GM18502 (cell line): ENCODE measurements around the gene DYNC1H1.

ENCODE experiments used
- ATAC-seq: cut with Tn5 transposase; IDR thresholded peaks from one replicate; pipeline ENCODE4 v1.9.1; 2021; ENCODE audit warnings: mild to moderate bottlenecking; ENCODE audit not compliant: unreplicated experiment, poor library complexity

Gene DYNC1H1

DNA sequence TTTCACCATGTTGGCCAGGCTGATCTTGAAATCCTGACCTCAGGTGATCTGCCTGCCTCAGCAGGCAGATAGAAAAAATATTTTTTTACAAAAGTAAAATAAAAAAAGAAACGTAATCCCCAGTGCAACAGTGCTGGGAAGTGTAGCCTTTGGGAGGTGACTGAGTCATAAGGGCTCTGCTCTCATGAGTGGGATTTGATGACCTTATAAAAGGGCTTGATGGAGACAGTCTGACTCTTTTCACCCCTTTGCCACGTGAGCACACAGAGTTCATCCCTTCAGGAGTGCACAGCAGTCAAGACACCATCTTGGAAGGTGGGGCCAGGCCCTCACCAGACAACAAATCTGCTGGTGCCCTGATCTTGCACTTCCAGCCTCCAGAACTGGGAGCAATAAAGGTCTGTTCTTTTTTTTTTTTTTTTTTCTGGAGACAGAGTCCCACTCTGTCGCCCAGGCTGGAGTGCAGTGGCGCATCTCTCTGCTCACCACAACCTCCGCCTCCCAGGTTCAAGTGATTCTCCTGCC lies 24.7 kb upstream of the DYNC1H1 start:
- no peak for ATAC-seq

- no peak for ATAC-seq
These were observed 19.9 kb upstream of the DYNC1H1 start for GRCh38 chr14:101944451-101944850.

DNA sequence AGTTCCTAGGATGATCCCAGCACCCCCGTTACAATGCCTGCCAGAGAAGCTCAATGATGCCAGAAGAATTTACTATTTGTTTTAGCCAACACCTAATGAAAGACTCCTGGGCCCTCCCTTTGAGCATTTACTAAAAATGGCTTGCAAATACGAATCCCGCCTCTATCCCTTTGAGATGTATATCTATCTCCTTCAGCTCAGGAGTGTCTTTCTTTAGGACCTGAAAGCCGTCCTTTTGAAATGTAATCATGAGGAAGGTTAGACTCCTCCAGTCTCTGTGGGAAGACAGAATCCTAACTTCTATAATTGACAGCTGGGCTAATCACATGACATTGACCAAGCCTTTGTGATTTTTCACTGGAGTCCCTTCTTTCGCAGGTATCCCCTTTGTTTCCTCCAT lies 19.2 kb upstream of the DYNC1H1 start:
- ATAC-seq: no peak

DNA sequence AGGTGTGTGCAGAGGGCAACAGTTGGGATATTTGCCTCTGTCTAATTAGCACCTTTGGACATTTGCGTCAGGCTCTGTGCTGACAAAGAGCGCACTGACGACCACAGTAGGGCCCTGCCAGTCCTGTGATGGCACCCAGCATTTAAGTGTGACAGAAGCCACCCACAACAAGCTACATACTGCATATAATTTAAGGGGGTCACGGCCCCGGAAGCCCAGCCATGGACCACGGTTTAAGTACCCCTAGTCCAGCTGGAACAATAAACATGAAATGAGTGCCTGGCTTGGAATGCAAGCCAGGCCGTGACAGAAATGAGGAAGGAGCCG lies 16.8 kb upstream of the DYNC1H1 start:
- ATAC-seq: peak; percentile 10

DNA sequence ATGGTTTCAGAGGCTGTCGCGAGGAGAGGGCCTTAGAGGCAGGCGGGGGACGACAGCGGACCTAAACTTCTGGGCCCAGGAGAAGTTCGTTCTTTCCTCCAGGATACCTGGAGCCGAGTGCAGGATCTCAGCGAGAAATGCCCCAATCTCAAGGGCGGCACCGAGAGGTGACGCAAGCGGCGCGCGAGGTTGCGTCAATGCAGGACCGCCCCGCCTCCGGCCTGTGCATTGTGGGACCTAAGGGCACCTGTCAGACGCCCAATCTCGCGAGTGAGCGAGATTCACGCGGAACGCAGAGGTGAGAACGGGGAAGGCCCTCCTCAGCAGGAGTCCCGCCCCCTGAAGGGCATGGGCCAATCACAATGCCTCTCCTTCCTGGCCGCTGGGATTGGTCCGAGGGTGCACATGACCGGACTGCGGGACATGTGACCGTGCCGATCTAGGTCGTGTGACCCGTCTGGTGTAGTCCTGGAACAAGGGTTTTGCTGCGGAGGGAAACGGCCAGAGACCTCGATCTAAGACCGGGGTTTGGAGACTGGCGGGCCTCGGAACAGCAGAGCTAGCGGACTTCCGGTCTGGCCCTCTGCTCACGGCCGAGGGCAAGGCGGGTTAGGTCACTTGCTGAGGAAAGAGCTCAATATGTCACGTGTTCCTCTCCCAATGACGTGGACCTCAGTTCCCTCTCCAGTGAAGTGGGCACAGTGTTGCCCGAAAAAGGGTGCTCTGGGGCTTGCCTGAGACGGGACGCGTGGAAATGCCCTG lies 16.3 kb upstream of the DYNC1H1 start:
- ATAC-seq: peak; percentile 98

- ATAC-seq: no peak
These were observed 15.6 kb upstream of the DYNC1H1 start for GRCh38 chr14:101948666-101949216.

DNA sequence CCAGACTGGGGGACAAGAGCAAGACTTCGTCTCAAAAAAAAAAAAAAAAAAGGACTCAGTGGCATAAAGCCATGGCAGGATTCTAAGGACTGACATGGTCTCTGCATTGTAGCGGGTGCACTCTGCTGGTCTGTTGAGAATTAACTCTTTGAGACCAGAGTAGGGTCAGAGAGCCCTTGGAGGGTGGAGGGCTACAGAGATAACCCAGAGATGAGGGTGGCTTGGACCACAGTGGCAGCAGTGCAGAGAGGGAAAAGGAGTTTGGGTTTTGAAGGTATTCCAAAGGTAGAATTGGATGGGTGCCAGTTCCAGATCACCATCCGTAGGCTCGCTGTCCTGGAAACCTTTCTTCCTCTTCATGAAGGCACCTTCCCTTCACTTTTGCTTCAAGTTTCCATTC lies 14.3 kb upstream of the DYNC1H1 start:
- no peak for ATAC-seq

- no peak for ATAC-seq
These were observed 13.7 kb upstream of the DYNC1H1 start for GRCh38 chr14:101950516-101951215.

DNA sequence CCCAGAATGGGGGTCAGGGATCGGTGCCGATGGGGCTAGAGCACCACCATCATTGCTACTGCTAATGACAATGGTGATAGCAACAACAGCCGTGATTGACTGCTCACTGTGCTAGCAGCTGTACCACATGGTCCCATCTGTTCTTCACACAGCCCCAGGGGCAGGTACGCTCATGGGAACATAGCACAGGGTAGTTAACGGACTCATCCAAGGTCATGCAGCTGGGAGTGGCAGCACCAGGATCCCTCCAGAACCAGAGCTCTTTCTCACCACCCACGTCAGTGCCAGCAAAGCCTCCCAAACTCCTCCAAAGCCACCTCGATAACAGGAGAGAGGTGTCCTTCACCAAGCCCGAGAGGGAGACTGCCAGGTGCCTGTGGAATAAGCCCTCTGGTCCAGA lies 11.2 kb upstream of the DYNC1H1 start:
- no peak for ATAC-seq

- ATAC-seq: no peak
These were observed 9.9 kb upstream of the DYNC1H1 start for GRCh38 chr14:101954501-101954900.

- ATAC-seq: no peak
These were observed 8.6 kb upstream of the DYNC1H1 start for GRCh38 chr14:101955695-101956161.

DNA sequence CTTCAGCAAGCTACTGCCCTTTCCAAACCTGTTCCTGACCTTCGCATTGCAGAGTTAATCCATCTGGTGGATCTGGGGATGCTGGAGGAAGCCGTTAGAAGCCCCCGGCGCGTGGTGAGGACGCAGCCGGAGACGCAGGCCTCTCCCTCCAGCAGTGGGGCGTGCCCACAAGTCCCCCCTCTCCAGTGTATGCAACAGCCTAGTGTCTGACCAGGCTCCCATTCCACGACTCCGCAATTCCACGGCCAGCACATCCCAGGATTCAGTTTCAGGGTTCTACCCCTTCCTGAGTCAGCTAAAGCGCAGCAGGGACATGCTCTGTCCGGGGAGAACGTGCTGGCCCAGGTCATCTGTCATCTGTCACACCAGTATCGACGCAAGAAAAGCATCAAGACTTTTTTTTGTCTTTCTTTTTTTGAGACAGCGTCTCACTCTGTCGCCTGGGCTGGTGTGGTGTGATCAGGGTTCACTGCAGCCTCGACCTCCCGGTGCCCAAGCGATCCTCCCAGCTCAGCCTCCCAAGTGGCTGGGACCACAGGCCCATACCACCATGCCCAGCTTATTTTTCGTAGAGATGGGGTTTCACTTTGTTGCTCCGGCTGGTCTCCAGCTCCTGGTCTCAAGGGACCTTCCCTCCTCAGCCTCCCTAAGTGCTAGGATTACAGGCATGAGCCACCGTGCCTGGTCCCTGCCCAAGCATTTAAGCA lies 8.0 kb upstream of the DYNC1H1 start:
- ATAC-seq: no peak

DNA sequence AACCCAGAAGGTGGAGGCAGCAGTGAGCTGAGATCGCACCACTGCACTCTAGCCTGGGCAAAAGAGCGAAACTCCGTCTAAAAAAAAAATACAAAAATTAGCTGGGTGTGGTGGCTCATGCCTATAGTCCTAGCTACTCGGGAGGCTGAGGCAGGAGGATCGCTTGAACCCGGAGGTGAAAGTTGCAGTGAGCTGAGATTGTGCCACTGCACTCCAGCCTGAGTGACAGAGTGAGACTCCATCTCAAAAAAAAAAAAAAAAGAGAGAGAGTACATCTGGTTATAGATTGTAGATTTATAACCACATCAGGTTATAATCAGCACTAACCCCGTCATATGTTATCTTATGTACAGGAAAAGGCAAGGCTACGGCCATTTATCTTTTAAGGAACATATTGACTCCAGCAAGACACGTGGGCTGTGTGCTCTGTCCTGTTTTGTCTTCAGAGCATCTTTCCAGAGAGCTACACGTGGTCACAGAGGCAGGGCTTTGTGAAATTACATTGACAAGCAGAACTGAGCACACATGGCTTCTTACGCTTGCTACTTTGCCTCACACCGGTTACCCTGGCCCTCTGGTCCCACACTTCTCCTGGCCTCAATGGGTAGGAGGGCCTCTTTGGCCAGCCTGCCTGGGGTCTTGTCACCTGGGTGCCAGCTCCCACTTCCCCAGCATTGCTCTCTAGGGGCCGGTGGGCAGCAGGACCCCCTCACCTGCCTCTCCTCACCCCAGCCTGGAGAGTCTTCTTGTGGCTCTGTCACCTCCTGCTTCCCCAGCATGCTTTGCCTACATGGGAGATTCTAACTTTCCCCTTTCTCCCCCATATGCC lies 6.8 kb upstream of the DYNC1H1 start:
- no peak for ATAC-seq

DNA sequence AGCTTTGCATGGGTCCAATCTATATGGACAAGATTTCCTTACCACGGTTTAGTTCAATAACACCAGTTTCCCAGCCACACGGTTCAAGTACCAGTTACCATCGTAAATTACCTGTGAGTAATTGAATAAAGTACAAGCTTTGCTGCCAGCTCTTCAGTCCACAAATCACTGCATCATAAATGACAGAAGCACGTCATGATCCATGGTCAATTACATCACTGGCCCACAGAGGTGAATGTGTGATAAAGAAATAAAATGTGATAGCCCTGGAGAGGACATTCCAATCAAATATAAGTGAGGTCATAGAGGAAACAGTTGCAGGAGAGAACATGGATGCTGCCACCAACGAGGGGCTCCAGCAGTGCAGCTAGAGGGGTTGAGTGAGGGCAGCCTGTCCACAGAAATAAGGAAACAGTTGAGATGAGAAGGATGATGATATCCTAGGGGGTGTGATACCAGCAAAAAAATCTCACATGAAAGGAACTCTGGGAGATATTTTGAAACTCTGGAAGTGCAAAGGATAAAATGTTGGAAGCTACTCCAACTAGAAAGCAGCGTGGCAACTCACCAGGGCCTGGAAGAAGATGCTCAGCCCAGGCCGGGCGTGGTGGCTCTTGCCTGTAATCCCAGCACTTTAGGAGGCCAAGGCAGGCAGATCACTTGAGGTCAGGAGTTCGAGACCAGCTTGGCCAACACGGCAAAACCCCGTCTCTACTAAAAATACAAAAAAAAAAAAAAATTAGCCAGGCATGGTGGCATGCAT lies 5.8 kb upstream of the DYNC1H1 start:
- ATAC-seq: no peak

- ATAC-seq: no peak
These were observed 5.1 kb upstream of the DYNC1H1 start for GRCh38 chr14:101959277-101959676.

GRCh38 chr14:101960225-101960624 lies 4.1 kb upstream of the DYNC1H1 start:
- no peak for ATAC-seq

GRCh38 chr14:101961011-101961721 lies 3.2 kb upstream of the DYNC1H1 start:
- no peak for ATAC-seq

- ATAC-seq: no peak
These were observed 2.4 kb upstream of the DYNC1H1 start for GRCh38 chr14:101961746-101962502.
